H1 (cell line): ENCODE results near the gene CORO6. TPM values are rescaled to one million over a fixed set of nuclear protein-coding genes. Genes with fewer than 3 reads are reported as not detected.
A peak's percentile ranks its signal among the peaks of the same experiment; 100 is the strongest.

Experiments
- CTCF ChIA-PET: fragments of 300-600 bp; sonication (Branson Sonifier 250); formaldehyde crosslinking; loops from one replicate; lab custom pipeline; 2021; ENCODE audit not compliant: partially characterized antibody; lab: Charles Lee
- POLR2A ChIA-PET: fragments of 300-600 bp; sonication (Branson Sonifier 250); formaldehyde crosslinking; loops from one replicate; lab custom pipeline; 2021; ENCODE audit warnings: inconsistent platforms; ENCODE audit not compliant: partially characterized antibody; lab: Charles Lee
- DNase-seq, 2 experiments: peaks; one replicate each; pipeline versions ENCODE4 v3.0.0 to v3.0.0-alpha.2; 2010 to 2022; ENCODE audit warnings: low spot score in 2 of 2, low read depth in 1 of 2, mixed read lengths in 1 of 2
- FAIRE-seq: peaks from 2 replicates; lab custom pipeline; 2011; peaks lifted over from hg19 to GRCh38; lab: Jason Lieb, UNC
- H2AFZ ChIP-seq: 2 replicates; pipeline ENCODE4 v1.8.1; 2012; ENCODE audit warnings: low read length, inconsistent platforms
- H2AK5ac ChIP-seq: 2 replicates; pipeline ENCODE4 v1.6.1; 2013; ENCODE audit warnings: low read depth, low read length
- H2BK120ac ChIP-seq: replicated peaks from 2 replicates; pipeline ENCODE3; 2013; ENCODE audit warnings: low read depth, low read length, inconsistent platforms
- H2BK12ac ChIP-seq: 2 replicates; pipeline ENCODE4 v1.6.1; 2013; ENCODE audit warnings: low read depth, low read length
- H2BK15ac ChIP-seq: 2 replicates; pipeline ENCODE4 v1.6.1; 2013; ENCODE audit warnings: low read length
- H2BK20ac ChIP-seq: 2 replicates; pipeline ENCODE4 v1.6.1; 2013; ENCODE audit warnings: low read length
- H2BK5ac ChIP-seq: 2 replicates; pipeline ENCODE4 v1.6.1; 2013; ENCODE audit warnings: low read depth, low read length
- H3K14ac ChIP-seq: 2 replicates; pipeline ENCODE4 v1.6.1; 2013; ENCODE audit warnings: inconsistent platforms; ENCODE audit not compliant: insufficient read length
- H3K18ac ChIP-seq: 2 replicates; pipeline ENCODE4 v1.6.1; 2013; ENCODE audit warnings: low read length; ENCODE audit errors: extremely low read depth
- H3K23ac ChIP-seq: 2 replicates; pipeline ENCODE4 v1.6.1; 2013; ENCODE audit warnings: inconsistent platforms; ENCODE audit not compliant: insufficient read length
- H3K23me2 ChIP-seq: 2 replicates; pipeline ENCODE4 v1.6.1; 2013; ENCODE audit warnings: low read depth, low read length
- H3K27ac ChIP-seq: 2 replicates; pipeline ENCODE4 v1.6.1; 2011; ENCODE audit warnings: low read depth, low read length, inconsistent platforms
- H3K27me3 ChIP-seq, 4 experiments: replicated peaks in 1 of 4; 1 replicate in 1 of 4; 2 replicates in 3 of 4; pipeline versions ENCODE4 v1.6.1 to v1.8.1; 2011 to 2013; ENCODE audit warnings: low read length in 3 of 4, mild to moderate bottlenecking in 3 of 4, inconsistent platforms in 2 of 4, mixed read lengths in 2 of 4, moderate library complexity in 1 of 4; ENCODE audit not compliant: control insufficient read depth in 3 of 4, insufficient read depth in 3 of 4; ENCODE audit errors: extremely low read depth in 1 of 4
- H3K36me3 ChIP-seq, 4 experiments: 2 replicates each; pipeline versions ENCODE4 v1.6.1 to v1.8.1; 2011 to 2013; ENCODE audit warnings: mild to moderate bottlenecking in 4 of 4, low read length in 3 of 4, moderate library complexity in 2 of 4, control low read depth in 1 of 4, inconsistent platforms in 1 of 4; ENCODE audit not compliant: insufficient read depth in 4 of 4, control insufficient read depth in 2 of 4
- H3K4ac ChIP-seq: replicated peaks from 2 replicates; pipeline ENCODE3; 2013; ENCODE audit warnings: low read length, low read depth, mixed read lengths, inconsistent platforms; ENCODE audit not compliant: insufficient read length
- H3K4me1 ChIP-seq, 4 experiments: replicated peaks in 1 of 4; 1 replicate in 1 of 4; 2 replicates in 3 of 4; pipeline versions ENCODE4 v1.6.1 to v1.8.1; 2011 to 2013; ENCODE audit warnings: low read length in 3 of 4, inconsistent platforms in 2 of 4, mixed read lengths in 1 of 4; ENCODE audit not compliant: insufficient read depth in 4 of 4, control insufficient read depth in 3 of 4
- H3K4me2 ChIP-seq, 2 experiments: 2 replicates each; pipeline versions ENCODE4 v1.6.1 to v1.8.1; 2011 to 2013; ENCODE audit warnings: low read depth in 2 of 2, low read length in 2 of 2, control low read depth in 1 of 2, inconsistent platforms in 1 of 2, mild to moderate bottlenecking in 1 of 2; ENCODE audit not compliant: insufficient read depth in 1 of 2
- H3K4me3 ChIP-seq, 4 experiments: fragments of 200-600, 300-600 bp in 1 of 4; sonication (generic), shearing (Covaris generic), sonication (Bioruptor Twin) in 1 of 4; 2 replicates each; pipeline versions ENCODE4 v1.5.1 to v1.8.1; 2011 to 2016; ENCODE audit warnings: low read length in 4 of 4, low read depth in 3 of 4, control low read depth in 2 of 4, inconsistent platforms in 2 of 4, mild to moderate bottlenecking in 2 of 4, mixed read lengths in 1 of 4, moderate library complexity in 1 of 4; ENCODE audit not compliant: insufficient read depth in 2 of 4; ENCODE audit errors: extremely low read depth in 1 of 4
- H3K56ac ChIP-seq: replicated peaks from 2 replicates; pipeline ENCODE3; 2013; ENCODE audit warnings: low read depth, mild to moderate bottlenecking, mixed read lengths, low read length, inconsistent platforms; ENCODE audit not compliant: insufficient read length
- H3K79me1 ChIP-seq: 2 replicates; pipeline ENCODE4 v1.6.1; 2013; ENCODE audit warnings: low read depth, low read length, control low read depth
- H3K79me2 ChIP-seq, 2 experiments: 2 replicates each; pipeline versions ENCODE4 v1.6.1 to v1.8.1; 2012 to 2013; ENCODE audit warnings: low read length in 2 of 2, mild to moderate bottlenecking in 2 of 2, inconsistent platforms in 1 of 2; ENCODE audit not compliant: insufficient read depth in 2 of 2, control insufficient read depth in 1 of 2
- H3K9ac ChIP-seq, 4 experiments: replicated peaks in 1 of 4; 1 replicate in 1 of 4; 2 replicates in 3 of 4; pipeline versions ENCODE4 v1.6.1 to v1.8.1; 2011 to 2013; ENCODE audit warnings: low read depth in 3 of 4, low read length in 3 of 4, control low read depth in 2 of 4, mild to moderate bottlenecking in 2 of 4, moderate library complexity in 2 of 4, inconsistent platforms in 1 of 4; ENCODE audit errors: extremely low read depth in 1 of 4
- H3K9me3 ChIP-seq, 2 experiments: 2 replicates each; pipeline versions ENCODE4 v1.6.1 to v1.8.1; 2012 to 2013; ENCODE audit warnings: mild to moderate bottlenecking in 2 of 2, moderate library complexity in 2 of 2, control low read depth in 1 of 2, inconsistent platforms in 1 of 2, low read depth in 1 of 2, low read length in 1 of 2, mixed read lengths in 1 of 2; ENCODE audit not compliant: insufficient read depth in 2 of 2
- H4K20me1 ChIP-seq, 2 experiments: replicated peaks in 1 of 2; 2 replicates each; pipeline versions ENCODE3 to v1.8.1; 2011 to 2013; ENCODE audit warnings: inconsistent platforms in 2 of 2, low read length in 2 of 2, mild to moderate bottlenecking in 1 of 2; ENCODE audit not compliant: insufficient read depth in 2 of 2, control insufficient read depth in 1 of 2
- H4K5ac ChIP-seq: 2 replicates; pipeline ENCODE4 v1.6.1; 2013; ENCODE audit warnings: low read length, low read depth, mixed read lengths, inconsistent platforms; ENCODE audit not compliant: insufficient read length
- H4K8ac ChIP-seq: 2 replicates; pipeline ENCODE4 v1.8.0; 2013; ENCODE audit warnings: mild to moderate bottlenecking, moderate library complexity, low read length, inconsistent platforms; ENCODE audit not compliant: insufficient read depth; ENCODE audit errors: extremely low read depth
- H4K91ac ChIP-seq: replicated peaks from 2 replicates; pipeline ENCODE3; 2013; ENCODE audit warnings: low read length, mixed read lengths, inconsistent platforms; ENCODE audit not compliant: insufficient read length
- EGR1 ChIP-seq: IDR thresholded peaks from 2 replicates; pipeline ENCODE4 v1.6.1; 2011; ENCODE audit warnings: low read depth, low read length, borderline replicate concordance
- EZH2 ChIP-seq: fragments of 200-600 bp; sonication (generic); IDR thresholded peaks from 2 replicates; pipeline ENCODE4 v1.7.1; 2012; ENCODE audit warnings: low read depth, mild to moderate bottlenecking, moderate library complexity, low read length, inconsistent platforms; ENCODE audit not compliant: severe bottlenecking
- KDM4A ChIP-seq: IDR thresholded peaks from one replicate; pipeline ENCODE4 v1.7.1; 2012; ENCODE audit warnings: low read depth, mild to moderate bottlenecking, moderate library complexity, low read length, inconsistent platforms; ENCODE audit not compliant: severe bottlenecking
- NRF1 ChIP-seq: IDR thresholded peaks from 2 replicates; pipeline ENCODE4 v1.6.1; 2011; ENCODE audit warnings: mild to moderate bottlenecking, low read depth, low read length, improper control_type of control experiment
- WGBS, 2 experiments: shearing (Covaris generic) in 1 of 2; methylation state at CpG; one replicate each; pipeline versions ENCODE4 v1.1.6 to v1.1.7; 2013 to 2015; ENCODE audit warnings: low lambda C conversion rate in 2 of 2, mixed read lengths in 2 of 2, inconsistent platforms in 1 of 2, low coverage in 1 of 2, missing lambda C conversion rate in 1 of 2; ENCODE audit not compliant: insufficient replicate concordance in 2 of 2, insufficient coverage in 1 of 2, insufficient read length in 1 of 2; ENCODE audit errors: extremely low coverage in 1 of 2, missing lambda C conversion rate in 1 of 2; 5-methylcytosine and 5-hydroxymethylcytosine counted together
- polyA plus RNA-seq, 7 experiments: library from polyadenylated mRNA; depleted of rRNA in 3 of 7; stranded (reverse) in 5 of 7; unstranded in 2 of 7; fragments of >200 nt in 5 of 7; fragments of 200-250 nt in 2 of 7; gene quantifications; 1 replicate in 5 of 7; 2 replicates in 1 of 7; 4 replicates in 1 of 7; pipeline versions ENCODE4 v1.2.1 to v1.2.3, GENCODE V29; 2011 to 2013; ENCODE audit warnings: missing spikeins in 2 of 7, mixed read lengths in 2 of 7
- total RNA-seq: library from RNA; stranded (reverse); fragmentation: NEBNext Ultra II Directional; extraction: Animal tissue kit (Norgen Biotek cat#: 25700); gene quantifications from 2 replicates; pipeline ENCODE4 v1.2.1, GENCODE V29; 2021
- TF ChIP-seq, protein P1 (sequence below), 3 experiments: IDR thresholded peaks; 1 replicate in 2 of 3; 2 replicates in 1 of 3; pipeline versions ENCODE4 v1.5.1 to v1.6.1; 2011; ENCODE audit warnings: low read length in 3 of 3, mild to moderate bottlenecking in 3 of 3, inconsistent platforms in 2 of 3, low read depth in 1 of 3, moderate library complexity in 1 of 3; ENCODE audit not compliant: insufficient read depth in 1 of 3; ENCODE audit errors: control extremely low read depth in 1 of 3
- TF ChIP-seq, protein P2 (sequence below): IDR thresholded peaks from 2 replicates; pipeline ENCODE4 v1.6.1; 2012; ENCODE audit warnings: inconsistent platforms

Gene CORO6
- total and polyA plus RNA-seq, 2 of the 8 experiments (the other 6 are each of a cell fraction or from before 2014, with no cell fraction given): 2.5 to 8.6 TPM

DNA sequence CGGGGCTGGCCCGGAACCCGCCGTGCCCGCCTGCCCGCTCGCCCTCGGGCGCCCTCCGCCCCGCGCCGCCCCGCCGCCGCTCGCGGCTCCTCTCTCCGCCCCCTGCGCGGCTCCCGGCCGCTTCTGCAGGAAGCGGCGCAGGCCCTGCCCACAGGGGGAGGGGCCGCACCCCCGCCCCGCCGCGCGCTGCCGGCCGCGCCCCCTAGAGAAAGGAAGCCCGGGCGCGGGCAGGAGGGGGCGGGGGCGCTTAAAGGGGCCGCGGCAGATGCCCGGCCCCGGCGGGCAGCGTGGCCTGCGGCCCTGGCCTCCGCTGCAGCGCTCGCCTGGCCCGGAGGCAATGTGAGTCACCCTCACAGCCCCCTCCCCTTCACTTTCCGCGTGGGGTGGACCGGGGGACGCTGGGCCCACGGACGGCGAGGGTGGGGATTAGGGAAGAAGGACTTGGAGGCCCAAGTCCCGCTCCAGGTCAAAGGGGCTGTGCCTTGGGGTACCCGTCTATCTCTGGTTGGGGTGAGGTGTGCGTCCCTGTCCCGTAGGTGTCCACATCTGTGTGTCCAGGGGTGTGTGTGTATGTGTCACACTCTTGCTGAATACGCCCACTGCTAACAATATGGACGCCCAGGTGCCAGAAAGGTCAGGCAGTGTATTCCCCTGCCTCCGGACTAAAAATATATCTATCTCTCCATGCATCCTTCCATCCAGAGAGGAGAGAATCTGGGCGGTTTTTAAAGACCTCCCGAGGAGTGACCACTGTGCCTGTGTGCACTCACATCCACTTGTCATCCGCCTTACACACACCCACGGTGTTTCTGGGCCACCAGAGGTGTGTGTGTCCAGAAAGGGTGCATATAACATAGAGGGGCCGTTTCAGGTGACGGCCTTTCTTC, 32.9 kb downstream of the CORO6 start, which contains the start of gene GIT1:
TSS of gene GIT1 (minus strand) at position 125 of the 887 bp plus-strand sequence. CDS start 270 bp downstream, outside the sequence.
- CTCF ChIA-PET: interaction anchor here (2.0 to 5.0 kb wide), 4 partner anchors 11 to 25 kb away, joined by 12 to 167 read pairs (median 54); partner anchors contain the start of gene TP53I13
- POLR2A ChIA-PET: interaction anchor here (1.5 to 3.6 kb wide), 4 partner anchors 8 to 22 kb away, joined by 3 to 19 read pairs (median 6); partner anchors contain the start of gene TP53I13
- Histone ChIP-seq H3K23ac (no peak within 1 kb of the TSS), H3K23me2 (peaks cover 36% of the 10 kb centered on the region; the same call in 1 of the 2 replicates), H3K36me3 (no peaks in the 10 kb centered on the region), H4K8ac (peak within 1 kb of the TSS; percentile 28; the same call in 1 of the 2 replicates), H2AK5ac (no peak within 1 kb of the TSS; the same call in 1 of the 2 replicates), H3K9me3 (no peaks in the 10 kb centered on the region), H2BK20ac (0 out of 2 replicates have a peak within 1 kb of the TSS, but pooled peaks have one; percentile 61), H3K79me1 (peaks cover 18% of the 10 kb centered on the region), H4K91ac (peak within 1 kb of the TSS; percentile 75), H3K4ac (peak within 1 kb of the TSS; percentile 97), H3K18ac (peak within 1 kb of the TSS; percentile 78), H2BK12ac (peak within 1 kb of the TSS; percentile 68; the same call in 1 of the 2 replicates), H3K27ac (no peak within 1 kb of the TSS), H4K20me1 (peaks cover 15 to 30% of the 10 kb centered on the region in 2 experiments), H3K14ac (no peak within 1 kb of the TSS), H3K9ac (peak within 1 kb of the TSS in 2 of 4 experiments; percentile 18 to 29; a peak in 4 of 7 replicates), H3K4me3 (peak within 1 kb of the TSS; percentile 64 to 82 (median 75)), H3K79me2 (peaks cover 0 to 37% of the 10 kb centered on the region in 2 experiments; a peak in 2 of 4 replicates), H3K4me2 (peak within 1 kb of the TSS; percentile 93 to 95), H3K56ac (peak within 1 kb of the TSS; percentile 65), H2BK120ac (peak within 1 kb of the TSS; percentile 1), H3K27me3 (peaks cover 0 to 6% (median 5%) of the 10 kb centered on the region in 4 experiments; a peak in 2 of 7 replicates), H3K4me1 (peaks cover 4 to 45% (median 38%) of the 10 kb centered on the region in 4 experiments), H4K5ac (peak within 1 kb of the TSS; percentile 45), H2BK5ac (peak within 1 kb of the TSS; percentile 57; the same call in 1 of the 2 replicates), H2BK15ac (peak within 1 kb of the TSS; percentile 97), H2AFZ (no peak within 1 kb of the TSS)
- WGBS, 2 experiments: 26% methylated on average over 22 of the region's 70 CpGs; no CpG with 5 or more reads in 1 of the 2 experiments
- no peak for FAIRE-seq
- DNase-seq: peak in 1 of 2 experiments; percentile 87
- TF ChIP-seq EGR1: peak; percentile 65; the same call in 1 of the 2 replicates
- TF ChIP-seq EZH2: peak; percentile 45
- TF ChIP-seq, protein P1, sequence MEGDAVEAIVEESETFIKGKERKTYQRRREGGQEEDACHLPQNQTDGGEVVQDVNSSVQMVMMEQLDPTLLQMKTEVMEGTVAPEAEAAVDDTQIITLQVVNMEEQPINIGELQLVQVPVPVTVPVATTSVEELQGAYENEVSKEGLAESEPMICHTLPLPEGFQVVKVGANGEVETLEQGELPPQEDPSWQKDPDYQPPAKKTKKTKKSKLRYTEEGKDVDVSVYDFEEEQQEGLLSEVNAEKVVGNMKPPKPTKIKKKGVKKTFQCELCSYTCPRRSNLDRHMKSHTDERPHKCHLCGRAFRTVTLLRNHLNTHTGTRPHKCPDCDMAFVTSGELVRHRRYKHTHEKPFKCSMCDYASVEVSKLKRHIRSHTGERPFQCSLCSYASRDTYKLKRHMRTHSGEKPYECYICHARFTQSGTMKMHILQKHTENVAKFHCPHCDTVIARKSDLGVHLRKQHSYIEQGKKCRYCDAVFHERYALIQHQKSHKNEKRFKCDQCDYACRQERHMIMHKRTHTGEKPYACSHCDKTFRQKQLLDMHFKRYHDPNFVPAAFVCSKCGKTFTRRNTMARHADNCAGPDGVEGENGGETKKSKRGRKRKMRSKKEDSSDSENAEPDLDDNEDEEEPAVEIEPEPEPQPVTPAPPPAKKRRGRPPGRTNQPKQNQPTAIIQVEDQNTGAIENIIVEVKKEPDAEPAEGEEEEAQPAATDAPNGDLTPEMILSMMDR (IDR thresholded peaks at IDR 0.05; ENCODE audit: control extremely low read depth in 1 of 3, insufficient read depth in 1 of 3, low read depth in 1 of 3, low read length in 3 of 3): peak in 1 of 3 experiments; percentile 13; a peak in 1 of 4 replicates
- peak; percentile 40 for TF ChIP-seq NRF1
- TF ChIP-seq KDM4A: peak; percentile 27
- TF ChIP-seq, protein P2, sequence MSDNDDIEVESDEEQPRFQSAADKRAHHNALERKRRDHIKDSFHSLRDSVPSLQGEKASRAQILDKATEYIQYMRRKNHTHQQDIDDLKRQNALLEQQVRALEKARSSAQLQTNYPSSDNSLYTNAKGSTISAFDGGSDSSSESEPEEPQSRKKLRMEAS: peak; percentile 83
